ENCODE results near the gene RPL38. TPM values are rescaled to one million over a fixed set of nuclear protein-coding genes. Genes with fewer than 3 reads are reported as not detected.
"Not testable (repeated sequence)": the region's sequence is repeated elsewhere in the genome, so short reads cannot be mapped to it uniquely, and the experiment has no call there.

RPL38 gene
- total and polyA plus RNA-seq, 2 experiments from 2014 or later: 115 to 999 TPM

DNA sequence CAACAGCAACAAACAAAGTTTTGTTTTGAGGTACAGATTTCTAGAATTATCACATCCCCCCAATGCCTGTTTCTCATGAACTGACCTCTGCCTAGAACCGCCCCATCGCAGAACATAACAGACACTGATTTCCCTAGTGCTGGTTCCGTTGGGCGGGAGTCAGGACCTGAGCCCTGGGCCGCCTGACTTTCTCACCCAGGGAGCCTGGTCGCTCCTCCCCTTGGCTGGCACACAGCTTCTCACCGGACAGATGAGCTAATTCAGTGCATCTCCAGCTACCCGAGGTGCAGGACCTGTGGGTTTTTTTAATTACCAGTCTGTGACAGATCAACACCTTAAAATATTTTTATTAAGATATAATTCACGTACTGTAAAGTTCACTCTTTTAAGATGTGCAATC is 20.1 kb upstream of the RPL38 start:
- no peaks in the 10 kb centered on the region for H3K36me3 ChIP-seq
- H3K27me3 ChIP-seq: no peaks in the 10 kb centered on the region
- no peak overlapping the region for H3K27ac ChIP-seq
- no peak for DNase-seq (ENCODE audit: low read depth in 1 of 2, low spot score in 1 of 2)
- no peak overlapping the region for H3K4me3 ChIP-seq
- TF ChIP-seq, protein P1, sequence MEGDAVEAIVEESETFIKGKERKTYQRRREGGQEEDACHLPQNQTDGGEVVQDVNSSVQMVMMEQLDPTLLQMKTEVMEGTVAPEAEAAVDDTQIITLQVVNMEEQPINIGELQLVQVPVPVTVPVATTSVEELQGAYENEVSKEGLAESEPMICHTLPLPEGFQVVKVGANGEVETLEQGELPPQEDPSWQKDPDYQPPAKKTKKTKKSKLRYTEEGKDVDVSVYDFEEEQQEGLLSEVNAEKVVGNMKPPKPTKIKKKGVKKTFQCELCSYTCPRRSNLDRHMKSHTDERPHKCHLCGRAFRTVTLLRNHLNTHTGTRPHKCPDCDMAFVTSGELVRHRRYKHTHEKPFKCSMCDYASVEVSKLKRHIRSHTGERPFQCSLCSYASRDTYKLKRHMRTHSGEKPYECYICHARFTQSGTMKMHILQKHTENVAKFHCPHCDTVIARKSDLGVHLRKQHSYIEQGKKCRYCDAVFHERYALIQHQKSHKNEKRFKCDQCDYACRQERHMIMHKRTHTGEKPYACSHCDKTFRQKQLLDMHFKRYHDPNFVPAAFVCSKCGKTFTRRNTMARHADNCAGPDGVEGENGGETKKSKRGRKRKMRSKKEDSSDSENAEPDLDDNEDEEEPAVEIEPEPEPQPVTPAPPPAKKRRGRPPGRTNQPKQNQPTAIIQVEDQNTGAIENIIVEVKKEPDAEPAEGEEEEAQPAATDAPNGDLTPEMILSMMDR (IDR thresholded peaks at IDR 0.05; ENCODE audit: low read depth, low read length): no peak
- peaks cover 6% of the 10 kb centered on the region for H3K4me1 ChIP-seq (ENCODE audit: low read depth)
- no peaks in the 10 kb centered on the region for H3K9me3 ChIP-seq (ENCODE audit: low read depth)

DNA sequence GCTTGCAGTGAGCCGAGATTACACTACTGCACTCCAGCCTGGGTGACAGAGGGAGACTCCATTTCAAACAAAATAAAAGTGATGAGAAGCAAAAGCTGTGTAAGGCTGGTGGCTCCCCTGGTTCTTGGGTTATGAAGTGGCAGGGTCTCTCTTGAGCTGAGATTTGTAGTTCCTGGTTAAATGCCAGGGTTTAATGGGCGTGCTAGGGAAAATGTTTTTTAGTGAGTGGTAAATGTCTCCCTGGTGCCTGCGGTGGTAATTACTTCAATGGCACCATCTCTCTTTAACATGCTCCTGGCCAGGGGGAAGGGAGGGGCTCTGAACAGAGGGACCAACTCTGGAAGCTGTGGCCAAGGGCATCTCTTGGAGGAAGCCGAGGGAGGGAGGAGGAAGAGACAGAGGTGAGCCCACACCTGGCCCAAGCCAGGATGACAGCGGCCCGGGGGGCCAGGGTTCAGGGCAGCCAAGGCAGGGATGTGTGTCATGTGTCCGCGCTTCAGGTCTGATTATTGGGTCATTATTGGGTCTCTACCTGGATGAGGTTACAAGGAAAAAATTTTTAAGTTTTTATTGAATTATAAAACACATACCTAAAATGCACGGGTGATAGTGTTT is 17.8 kb upstream of the RPL38 start:
- Histone ChIP-seq H3K4me3 (no peak overlapping the region), H3K9me3 (ENCODE audit: low read depth) (no peaks in the 10 kb centered on the region), H3K36me3 (no peaks in the 10 kb centered on the region), H3K27ac (no peak overlapping the region), H3K4me1 (ENCODE audit: low read depth) (no peaks in the 10 kb centered on the region), H3K27me3 (no peaks in the 10 kb centered on the region)
- DNase-seq (ENCODE audit: low read depth in 1 of 2, low spot score in 1 of 2): no peak
- TF ChIP-seq, protein P1 (IDR thresholded peaks at IDR 0.05; ENCODE audit: low read depth, low read length): no peak

DNA sequence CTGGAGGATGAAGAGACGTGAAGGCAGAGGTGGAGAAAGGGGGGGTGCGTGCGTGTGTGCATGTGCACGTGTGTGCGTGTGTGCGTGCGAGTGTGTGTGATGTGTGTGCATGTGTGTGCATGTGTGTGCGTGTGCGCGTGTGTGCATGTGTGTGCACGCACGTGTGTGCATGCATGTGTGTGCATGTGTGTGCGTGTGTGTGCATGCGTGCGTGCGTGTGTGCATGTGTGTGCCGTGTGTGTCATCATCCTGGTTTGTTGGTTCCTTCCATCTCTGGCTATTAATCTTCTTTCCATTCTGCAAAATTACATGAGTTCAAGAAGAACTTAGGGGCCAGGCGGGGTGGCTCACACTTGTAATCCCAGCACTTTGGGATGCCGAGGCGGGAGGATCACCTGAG is 17.0 kb upstream of the RPL38 start:
- Histone ChIP-seq H3K27me3 (no peaks in the 10 kb centered on the region), H3K4me1 (ENCODE audit: low read depth) (no peaks in the 10 kb centered on the region), H3K9me3 (ENCODE audit: low read depth) (no peaks in the 10 kb centered on the region), H3K36me3 (no peaks in the 10 kb centered on the region), H3K27ac (no peak overlapping the region), H3K4me3 (no peak overlapping the region)
- DNase-seq (ENCODE audit: low read depth in 1 of 2, low spot score in 1 of 2): no peak
- TF ChIP-seq, protein P1 (IDR thresholded peaks at IDR 0.05; ENCODE audit: low read depth, low read length): no peak

DNA sequence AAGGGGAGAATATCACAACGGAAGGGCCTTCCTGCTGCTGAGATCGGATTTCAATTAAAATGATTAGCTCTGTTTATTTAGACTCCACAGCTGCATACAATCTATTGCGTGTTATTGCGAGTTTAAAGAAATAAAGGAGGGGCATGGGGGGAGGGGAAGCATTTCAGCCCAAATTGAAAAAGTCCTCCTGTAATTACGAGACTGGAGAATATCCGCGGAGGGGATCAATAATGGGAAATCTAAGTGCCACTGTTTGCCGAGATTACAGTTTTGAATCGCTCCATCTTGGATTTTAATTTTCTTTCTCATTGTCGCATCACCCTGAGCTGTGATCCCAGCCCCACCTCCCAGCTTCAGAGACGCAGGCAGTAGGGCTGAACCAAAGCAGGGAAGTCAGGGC is 15.7 kb upstream of the RPL38 start:
- no peak for DNase-seq (ENCODE audit: low read depth in 1 of 2, low spot score in 1 of 2)
- Histone ChIP-seq H3K4me3 (no peak overlapping the region), H3K9me3 (ENCODE audit: low read depth) (no peaks in the 10 kb centered on the region), H3K4me1 (ENCODE audit: low read depth) (no peaks in the 10 kb centered on the region), H3K27me3 (no peaks in the 10 kb centered on the region), H3K27ac (no peak overlapping the region), H3K36me3 (no peaks in the 10 kb centered on the region)
- TF ChIP-seq, protein P1 (IDR thresholded peaks at IDR 0.05; ENCODE audit: low read depth, low read length): no peak

DNA sequence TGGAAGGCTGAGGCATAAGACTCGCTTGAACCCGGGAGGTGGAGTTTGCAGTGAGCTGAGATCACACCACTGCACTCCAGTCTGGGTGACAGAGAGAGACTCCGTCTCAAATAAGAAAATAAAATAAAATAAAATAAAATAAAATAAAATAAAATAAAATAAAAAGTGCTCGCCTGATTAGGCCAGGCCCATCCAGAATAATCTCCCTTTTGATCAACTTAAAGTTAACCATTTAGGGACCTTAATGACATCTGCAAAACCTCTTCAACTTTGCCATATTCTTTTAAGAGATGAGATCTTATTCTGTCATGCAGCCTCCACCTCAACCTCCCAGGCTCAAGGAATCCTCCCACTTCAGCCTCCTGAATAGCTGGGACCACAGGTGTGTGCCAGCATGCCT is 14.8 kb upstream of the RPL38 start:
- H3K4me3 ChIP-seq; H3K27ac ChIP-seq; H3K36me3 ChIP-seq; H3K4me1 ChIP-seq (ENCODE audit: low read depth); DNase-seq (ENCODE audit: low read depth in 1 of 2, low spot score in 1 of 2); H3K27me3 ChIP-seq; H3K9me3 ChIP-seq (ENCODE audit: low read depth): not testable (repeated sequence)

DNA sequence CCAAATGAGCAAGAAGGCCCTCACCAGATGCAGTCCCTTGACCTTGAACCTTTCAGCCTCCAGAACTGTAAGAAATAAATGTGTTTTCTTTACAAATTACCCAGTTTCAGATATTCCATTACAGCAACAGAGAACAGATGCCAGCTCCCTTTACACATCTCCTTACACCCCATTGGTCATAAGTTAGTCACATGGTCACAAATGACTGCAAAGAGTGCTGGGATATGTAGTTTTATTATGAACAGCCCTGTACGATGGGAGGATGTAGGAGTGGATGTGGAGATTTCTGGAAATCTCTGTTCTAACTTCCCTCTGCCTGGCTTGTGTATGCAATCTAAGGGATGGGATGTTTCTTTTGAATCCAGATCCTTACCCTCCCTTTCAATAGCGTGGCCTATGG is 13.3 kb upstream of the RPL38 start:
- no peaks in the 10 kb centered on the region for H3K27me3 ChIP-seq
- peak in 1 of 2 donors; percentile 72 for DNase-seq (ENCODE audit: low read depth in 1 of 2, low spot score in 1 of 2)
- H3K9me3 ChIP-seq (ENCODE audit: low read depth): no peaks in the 10 kb centered on the region
- no peaks in the 10 kb centered on the region for H3K4me1 ChIP-seq (ENCODE audit: low read depth)
- H3K36me3 ChIP-seq: no peaks in the 10 kb centered on the region
- TF ChIP-seq, protein P1 (IDR thresholded peaks at IDR 0.05; ENCODE audit: low read depth, low read length): no peak
- H3K27ac ChIP-seq: no peak overlapping the region
- no peak overlapping the region for H3K4me3 ChIP-seq
